ENCODE measurements around the gene METAP1. TPM values are rescaled to one million over a fixed set of nuclear protein-coding genes. Genes with fewer than 3 reads are reported as not detected.

Gene METAP1
- total and polyA plus RNA-seq, 2 of the 8 experiments (the other 6 are each of a cell fraction or from before 2014, with no cell fraction given): 50.6 to 85.2 TPM

DNA sequence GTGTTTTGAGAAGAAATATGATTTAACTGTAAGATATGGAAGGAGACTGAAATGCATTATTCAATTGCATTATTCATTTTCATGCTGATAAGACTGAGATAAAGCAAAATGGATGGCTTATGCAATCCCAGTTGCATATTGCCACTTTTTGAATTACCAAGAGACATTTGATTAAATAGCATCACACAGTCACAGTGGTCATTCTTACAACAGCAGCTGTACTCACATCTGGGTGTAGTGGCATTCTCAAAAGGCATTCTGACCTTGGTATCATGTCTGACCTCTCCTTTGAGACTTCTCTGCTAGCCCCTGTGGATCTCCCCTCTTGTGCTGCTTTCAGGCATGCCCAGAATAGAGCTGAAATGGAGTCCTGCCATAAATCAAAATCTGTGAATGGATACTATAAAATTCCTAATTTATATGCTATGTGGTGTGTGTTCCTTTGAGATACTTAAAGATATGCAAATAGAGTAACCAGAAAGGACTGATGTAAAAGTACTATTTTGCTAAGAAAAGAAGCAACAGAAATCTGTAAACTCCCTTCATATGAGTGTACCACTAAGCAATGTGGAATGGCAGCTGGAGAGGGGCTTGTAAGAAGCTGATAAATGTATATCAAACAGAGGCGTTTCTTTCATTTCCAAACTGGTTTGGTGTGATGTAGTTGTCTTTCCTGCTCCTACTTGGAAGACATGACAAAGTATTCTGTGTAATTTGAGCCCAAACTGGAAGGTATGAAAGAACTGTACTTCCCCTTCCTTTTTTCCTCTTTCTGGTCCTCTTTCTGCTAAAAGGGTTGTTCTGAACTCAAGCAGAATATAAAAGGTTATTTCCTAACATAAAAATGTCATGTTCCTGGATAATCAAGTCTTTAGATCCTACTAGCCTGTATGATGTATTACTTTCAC, 25.4 kb upstream of the METAP1 start (continued):
- TF ChIP-seq JUN (IDR thresholded peaks at IDR 0.05; ENCODE audit: low read depth, low read length) (no peak), RBBP5 (IDR thresholded peaks at IDR 0.05; ENCODE audit: borderline replicate concordance, low read depth, low read length) (no peak), CEBPB (IDR thresholded peaks at IDR 0.05; ENCODE audit: low read depth, low read length) (no peak), BACH1 (IDR thresholded peaks at IDR 0.05; ENCODE audit: low read length) (no peak), TBP (IDR thresholded peaks at IDR 0.05; ENCODE audit: low read depth, low read length) (no peak), SP4 (IDR thresholded peaks at IDR 0.05; ENCODE audit: low read length) (no peak), SIN3A (conservative IDR thresholded peaks at IDR 0.05 in 1 of 2, IDR thresholded peaks at IDR 0.05 in 1 of 2; ENCODE audit: low read depth in 1 of 2, low read length in 2 of 2) (no peak), GTF2F1 (IDR thresholded peaks at IDR 0.05; ENCODE audit: borderline replicate concordance, low read depth, low read length) (no peak), CHD7 (IDR thresholded peaks at IDR 0.05; ENCODE audit: insufficient replicate concordance, low read length) (no peak), JUND (IDR thresholded peaks at IDR 0.05; ENCODE audit: low read length) (no peak)
